Neutrophil (primary cell): ENCODE data around the gene USP28.

Experiments used
- H3K27ac ChIP-seq: fragments of 200-600 bp; sonication (generic); 2 replicates; pipeline ENCODE4 v1.5.1; 2016; ENCODE audit warnings: mild to moderate bottlenecking, moderate library complexity
- H3K27me3 ChIP-seq: fragments of 200-600 bp; sonication (generic); 2 replicates; pipeline ENCODE4 v1.6.0; 2016; ENCODE audit warnings: mild to moderate bottlenecking
- H3K36me3 ChIP-seq: fragments of 200-600 bp; sonication (generic); 2 replicates; pipeline ENCODE4 v1.5.1; 2017
- H3K4me1 ChIP-seq, 2 experiments: fragments of 200-600 bp in 1 of 2; sonication (generic) in 1 of 2; 1 replicate in 1 of 2; 2 replicates in 1 of 2; pipeline versions ENCODE4 v1.5.1 to v1.6.1; 2013 to 2016; ENCODE audit warnings: low read depth in 1 of 2, low read length in 1 of 2, mild to moderate bottlenecking in 1 of 2, moderate library complexity in 1 of 2; ENCODE audit not compliant: control insufficient read depth in 1 of 2, insufficient read depth in 1 of 2
- H3K4me3 ChIP-seq, 2 experiments: fragments of 200-600 bp in 1 of 2; sonication (generic) in 1 of 2; 1 replicate in 1 of 2; 2 replicates in 1 of 2; pipeline ENCODE4 v1.5.1; 2013 to 2016; ENCODE audit warnings: low read depth in 1 of 2, low read length in 1 of 2, mild to moderate bottlenecking in 1 of 2, moderate library complexity in 1 of 2
- H3K9me3 ChIP-seq: fragments of 200-600 bp; sonication (generic); 2 replicates; pipeline ENCODE4 v1.5.1; 2016
- TF ChIP-seq, protein P1 (sequence below): fragments of 200-600 bp; sonication (generic); IDR thresholded peaks from 2 replicates; pipeline ENCODE4 v1.5.1; 2016; ENCODE audit warnings: antibody characterized with exemption

The USP28 gene

DNA sequence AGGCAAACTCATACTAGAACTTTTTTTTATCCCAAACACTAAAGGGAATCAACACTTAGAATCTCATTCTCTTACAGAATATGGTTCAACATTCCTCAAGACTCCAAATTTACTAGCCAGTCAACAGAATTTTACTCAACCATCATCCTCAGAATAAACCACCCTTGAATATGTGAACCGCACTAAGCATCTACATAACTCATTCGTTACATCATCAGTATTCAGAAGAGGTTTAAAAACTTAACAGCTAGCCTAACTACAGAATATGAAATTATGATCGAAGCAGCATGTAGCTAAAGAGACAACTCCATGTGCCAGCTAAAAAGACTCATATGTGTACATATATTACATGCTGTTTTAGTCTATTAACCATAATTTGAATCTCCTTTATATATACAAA, 47.9 kb downstream of the USP28 start:
- Histone ChIP-seq H3K4me1 (no peaks in the 10 kb centered on the region), H3K27me3 (no peaks in the 10 kb centered on the region), H3K9me3 (no peaks in the 10 kb centered on the region), H3K4me3 (no peak overlapping the region), H3K27ac (no peak overlapping the region), H3K36me3 (no peaks in the 10 kb centered on the region)
- TF ChIP-seq, protein P1, sequence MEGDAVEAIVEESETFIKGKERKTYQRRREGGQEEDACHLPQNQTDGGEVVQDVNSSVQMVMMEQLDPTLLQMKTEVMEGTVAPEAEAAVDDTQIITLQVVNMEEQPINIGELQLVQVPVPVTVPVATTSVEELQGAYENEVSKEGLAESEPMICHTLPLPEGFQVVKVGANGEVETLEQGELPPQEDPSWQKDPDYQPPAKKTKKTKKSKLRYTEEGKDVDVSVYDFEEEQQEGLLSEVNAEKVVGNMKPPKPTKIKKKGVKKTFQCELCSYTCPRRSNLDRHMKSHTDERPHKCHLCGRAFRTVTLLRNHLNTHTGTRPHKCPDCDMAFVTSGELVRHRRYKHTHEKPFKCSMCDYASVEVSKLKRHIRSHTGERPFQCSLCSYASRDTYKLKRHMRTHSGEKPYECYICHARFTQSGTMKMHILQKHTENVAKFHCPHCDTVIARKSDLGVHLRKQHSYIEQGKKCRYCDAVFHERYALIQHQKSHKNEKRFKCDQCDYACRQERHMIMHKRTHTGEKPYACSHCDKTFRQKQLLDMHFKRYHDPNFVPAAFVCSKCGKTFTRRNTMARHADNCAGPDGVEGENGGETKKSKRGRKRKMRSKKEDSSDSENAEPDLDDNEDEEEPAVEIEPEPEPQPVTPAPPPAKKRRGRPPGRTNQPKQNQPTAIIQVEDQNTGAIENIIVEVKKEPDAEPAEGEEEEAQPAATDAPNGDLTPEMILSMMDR: no peak

DNA sequence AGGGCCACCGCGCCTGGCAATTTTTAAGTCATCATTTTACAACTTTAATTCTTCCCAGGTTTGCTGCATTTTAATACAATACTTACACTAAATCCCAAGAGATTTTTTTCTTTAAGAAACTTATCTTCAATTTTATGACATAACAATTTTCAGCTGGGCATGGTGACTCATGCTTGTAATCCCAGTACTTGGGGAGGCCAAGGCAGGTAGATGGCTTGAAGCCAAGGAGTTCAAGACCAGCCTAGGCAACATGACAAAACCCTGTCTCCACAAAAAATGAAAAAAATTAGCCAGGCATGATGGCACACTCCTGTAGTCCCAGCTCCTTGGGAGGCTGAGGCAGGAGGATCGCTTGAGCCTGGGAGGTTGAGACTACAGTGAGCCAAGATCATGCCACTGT, 56.9 kb downstream of the USP28 start:
- H3K27ac ChIP-seq: no peak overlapping the region
- H3K9me3 ChIP-seq: no peaks in the 10 kb centered on the region
- H3K4me3 ChIP-seq: no peak overlapping the region
- H3K4me1 ChIP-seq: no peaks in the 10 kb centered on the region
- H3K27me3 ChIP-seq: no peaks in the 10 kb centered on the region
- H3K36me3 ChIP-seq: peaks cover 5% of the 10 kb centered on the region
- TF ChIP-seq, protein P1: no peak

DNA sequence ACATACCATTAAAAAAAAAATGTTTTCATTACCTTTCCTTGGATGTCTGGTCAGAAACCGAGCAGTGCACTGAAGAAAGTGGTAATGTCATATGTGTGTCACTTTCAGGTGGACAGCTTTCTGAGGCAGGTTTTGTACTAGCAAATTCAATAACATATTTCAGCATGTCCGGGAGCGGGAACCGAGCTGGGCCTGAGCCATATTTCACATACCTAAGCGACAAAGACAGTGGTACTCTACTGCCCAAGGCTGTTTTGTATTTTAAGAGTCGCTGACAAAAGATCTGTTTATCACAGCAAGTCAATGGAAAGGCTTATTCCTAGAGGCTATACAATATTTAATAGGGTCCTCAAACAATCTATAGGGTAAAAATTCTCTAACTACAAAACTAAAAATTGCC, 57.7 kb downstream of the USP28 start:
- H3K4me3 ChIP-seq: no peak overlapping the region
- H3K9me3 ChIP-seq: no peaks in the 10 kb centered on the region
- no peaks in the 10 kb centered on the region for H3K4me1 ChIP-seq
- no peaks in the 10 kb centered on the region for H3K27me3 ChIP-seq
- TF ChIP-seq, protein P1: no peak
- H3K27ac ChIP-seq: no peak overlapping the region
- H3K36me3 ChIP-seq: peaks cover 5% of the 10 kb centered on the region

DNA sequence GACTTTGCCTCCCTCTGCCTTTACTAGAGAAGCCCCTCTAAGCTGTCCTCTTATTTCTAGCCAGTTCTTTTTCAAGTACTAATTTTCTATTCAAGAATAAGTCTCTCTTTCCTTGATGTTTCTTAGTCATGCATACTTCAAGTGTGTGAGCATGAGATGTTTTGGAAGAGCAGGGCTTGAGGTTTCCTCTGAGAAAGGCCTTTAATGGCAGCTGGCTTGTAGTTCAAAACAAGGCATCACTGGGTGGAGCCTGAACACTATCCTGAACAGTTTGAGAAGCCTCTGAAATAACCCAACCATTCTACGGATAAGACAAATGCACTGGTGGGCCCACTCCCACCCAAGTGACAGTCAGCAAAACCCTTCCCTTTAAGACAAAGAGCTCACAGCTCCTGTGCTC, 58.2 kb downstream of the USP28 start:
- TF ChIP-seq, protein P1: no peak
- no peak overlapping the region for H3K4me3 ChIP-seq
- peaks cover 5% of the 10 kb centered on the region for H3K36me3 ChIP-seq
- no peaks in the 10 kb centered on the region for H3K9me3 ChIP-seq
- no peaks in the 10 kb centered on the region for H3K27me3 ChIP-seq
- H3K4me1 ChIP-seq: no peaks in the 10 kb centered on the region
- H3K27ac ChIP-seq: no peak overlapping the region

DNA sequence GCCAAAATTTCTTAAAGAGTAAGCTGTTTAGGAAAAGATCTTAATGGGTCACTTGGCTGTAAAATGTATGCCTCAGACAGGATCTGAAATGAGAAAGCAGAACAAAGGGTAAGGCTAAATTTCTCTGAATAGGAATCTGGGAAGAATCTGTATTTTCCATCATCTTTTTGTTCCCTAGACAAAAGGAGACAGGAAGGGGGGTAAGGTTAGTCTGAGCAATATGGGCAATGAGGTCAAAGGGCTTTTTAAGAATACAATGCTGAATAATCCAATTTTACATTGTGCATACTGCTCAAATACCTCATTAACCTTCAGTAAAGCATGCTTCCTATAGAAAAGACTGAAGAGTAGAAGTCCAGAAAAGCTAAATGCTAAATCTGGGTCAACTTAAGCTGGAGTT, 61.2 kb downstream of the USP28 start:
- H3K4me1 ChIP-seq: no peaks in the 10 kb centered on the region
- no peak overlapping the region for H3K27ac ChIP-seq
- TF ChIP-seq, protein P1: no peak
- H3K4me3 ChIP-seq: no peak overlapping the region
- peaks cover 14% of the 10 kb centered on the region for H3K36me3 ChIP-seq
- no peaks in the 10 kb centered on the region for H3K27me3 ChIP-seq
- H3K9me3 ChIP-seq: no peaks in the 10 kb centered on the region

DNA sequence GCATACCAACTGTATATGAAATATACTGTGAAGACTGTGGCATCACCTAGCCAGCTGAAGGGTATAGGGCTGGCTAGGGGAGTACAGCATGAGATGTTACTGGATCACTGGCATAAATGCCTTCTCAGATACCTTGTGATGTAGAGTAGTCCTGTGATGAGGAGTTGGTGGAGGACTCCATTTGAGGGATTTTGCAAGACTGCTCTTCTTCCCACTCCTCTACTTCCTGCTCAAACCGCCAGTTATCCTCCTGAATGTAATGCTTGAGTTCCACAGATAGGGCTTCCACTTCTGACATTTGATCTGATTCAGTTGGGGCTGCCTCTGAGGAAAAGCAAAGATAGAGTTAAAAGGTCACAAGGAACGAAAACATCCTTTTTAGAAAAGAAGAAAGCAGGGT, 66.4 kb downstream of the USP28 start:
- TF ChIP-seq, protein P1: no peak
- H3K4me3 ChIP-seq: no peak overlapping the region
- H3K36me3 ChIP-seq: peaks cover 32% of the 10 kb centered on the region
- H3K27ac ChIP-seq: no peak overlapping the region
- no peaks in the 10 kb centered on the region for H3K9me3 ChIP-seq
- H3K27me3 ChIP-seq: no peaks in the 10 kb centered on the region
- H3K4me1 ChIP-seq: no peaks in the 10 kb centered on the region
